NCI-H226 (cell line): ENCODE data around the gene TMEM170B.

Source experiments
- DNase-seq: peaks from one replicate; pipeline ENCODE4 v3.0.0-alpha.2; 2015

The TMEM170B gene

GRCh38 chr6:11589261-11589660 is 51.7 kb downstream of the TMEM170B start:
- no peak for DNase-seq

- peak; percentile 18 for DNase-seq
Measured at GRCh38 chr6:11592294-11592906, 54.9 kb downstream of the TMEM170B start.

GRCh38 chr6:11593096-11593495 is 55.5 kb downstream of the TMEM170B start:
- DNase-seq: no peak

- peak; percentile 54 for DNase-seq
Measured at GRCh38 chr6:11595903-11596302, 58.4 kb downstream of the TMEM170B start.

GRCh38 chr6:11596640-11597237 is 59.2 kb downstream of the TMEM170B start:
- DNase-seq: no peak

GRCh38 chr6:11598687-11599086 is 61.1 kb downstream of the TMEM170B start:
- DNase-seq: peak; percentile 61

GRCh38 chr6:11600251-11600650 is 62.7 kb downstream of the TMEM170B start:
- DNase-seq: no peak

- no peak for DNase-seq
Measured at GRCh38 chr6:11601776-11602605, 64.4 kb downstream of the TMEM170B start.

GRCh38 chr6:11604215-11604614 is 66.7 kb downstream of the TMEM170B start:
- no peak for DNase-seq

- DNase-seq: no peak
Measured at GRCh38 chr6:11604836-11605506, 67.4 kb downstream of the TMEM170B start.

- DNase-seq: no peak
Measured at GRCh38 chr6:11605507-11605905, 68.0 kb downstream of the TMEM170B start.

- no peak for DNase-seq
Measured at GRCh38 chr6:11606332-11606731, 68.8 kb downstream of the TMEM170B start.

- DNase-seq: no peak
Measured at GRCh38 chr6:11607383-11607782, 69.8 kb downstream of the TMEM170B start.

GRCh38 chr6:11608600-11609323 is 71.2 kb downstream of the TMEM170B start:
- DNase-seq: no peak

- DNase-seq: peak; percentile 82
Measured at GRCh38 chr6:11609324-11610071, 71.9 kb downstream of the TMEM170B start.

- DNase-seq: no peak
Measured at GRCh38 chr6:11613336-11613735, 75.8 kb downstream of the TMEM170B start.

- peak; percentile 93 for DNase-seq
Measured at GRCh38 chr6:11613858-11614257, 76.3 kb downstream of the TMEM170B start.

GRCh38 chr6:11614534-11615213 is 77.1 kb downstream of the TMEM170B start:
- no peak for DNase-seq

- peak; percentile 57 for DNase-seq
Measured at GRCh38 chr6:11615214-11615602, 77.7 kb downstream of the TMEM170B start.

GRCh38 chr6:11616200-11616611 is 78.7 kb downstream of the TMEM170B start:
- peak; percentile 73 for DNase-seq

- DNase-seq: no peak
Measured at GRCh38 chr6:11618533-11618932, 81.0 kb downstream of the TMEM170B start.
